SK-N-SH treated with all-trans-retinoic acid at 6 μM for 48 hours (cell line): ENCODE data around the gene SPHK2.

Experiments
- ATAC-seq: fragments of 200-7000 bp; cut with Tn5 transposase; 3 replicates; pipeline ENCODE4 v1.9.1; 2020; ENCODE audit warnings: mild to moderate bottlenecking, moderate library complexity
- ARNTL ChIP-seq: fragments of 450-650 bp; formaldehyde crosslinking; IDR thresholded peaks from 2 replicates; pipeline ENCODE4 v1.5.0; 2020; ENCODE audit warnings: low read depth, mild to moderate bottlenecking, moderate library complexity, borderline replicate concordance
- BACH2 ChIP-seq: fragments of 250-450 bp; sonication (Bioruptor Pico); IDR thresholded peaks from 2 replicates; pipeline ENCODE4 v1.9.0; 2021; ENCODE audit warnings: mild to moderate bottlenecking, borderline replicate concordance
- CREB5 ChIP-seq: fragments of 250-450 bp; sonication (Bioruptor Pico); IDR thresholded peaks from 2 replicates; pipeline ENCODE4 v1.5.1; 2020; ENCODE audit warnings: low read depth, mild to moderate bottlenecking, moderate library complexity
- CSDC2 ChIP-seq: fragments of 250-450 bp; sonication (Bioruptor Pico); IDR thresholded peaks from 2 replicates; pipeline ENCODE4 v1.5.0; 2020; ENCODE audit warnings: mild to moderate bottlenecking, moderate library complexity
- ESRRG ChIP-seq: fragments of 250-450 bp; sonication (Bioruptor Pico); IDR thresholded peaks from 2 replicates; pipeline ENCODE4 v1.6.1; 2021; ENCODE audit warnings: mild to moderate bottlenecking
- GLIS3 ChIP-seq: fragments of 250-450 bp; sonication (Bioruptor Pico); IDR thresholded peaks from 2 replicates; pipeline ENCODE4 v1.5.0; 2020; ENCODE audit warnings: mild to moderate bottlenecking, moderate library complexity
- OSR1 ChIP-seq: fragments of 250-450 bp; sonication (Bioruptor Pico); IDR thresholded peaks from 2 replicates; pipeline ENCODE4 v1.8.0; 2022; ENCODE audit warnings: moderate library complexity, mild to moderate bottlenecking, inconsistent platforms
- PATZ1 ChIP-seq: fragments of 250-450 bp; sonication (Bioruptor Pico); IDR thresholded peaks from 2 replicates; pipeline ENCODE4 v1.8.0; 2020; ENCODE audit warnings: mild to moderate bottlenecking, moderate library complexity, borderline replicate concordance
- POU6F1 ChIP-seq: fragments of 250-450 bp; sonication (Bioruptor Pico); IDR thresholded peaks from 2 replicates; pipeline ENCODE4 v1.8.0; 2021; ENCODE audit warnings: low read depth, mild to moderate bottlenecking, moderate library complexity, borderline replicate concordance
- RARB ChIP-seq: fragments of 250-450 bp; sonication (Bioruptor Pico); IDR thresholded peaks from 2 replicates; pipeline ENCODE4 v1.8.0; 2021; ENCODE audit warnings: mild to moderate bottlenecking, moderate library complexity
- SNAI2 ChIP-seq: fragments of 250-450 bp; sonication (Bioruptor Pico); IDR thresholded peaks from 2 replicates; pipeline ENCODE4 v1.5.0; 2020; ENCODE audit warnings: mild to moderate bottlenecking, moderate library complexity
- TCF4 ChIP-seq: fragments of 250-450 bp; sonication (Bioruptor Pico); IDR thresholded peaks from 2 replicates; pipeline ENCODE4 v1.8.0; 2021; ENCODE audit warnings: mild to moderate bottlenecking, moderate library complexity, borderline replicate concordance
- TSHZ2 ChIP-seq: fragments of 250-450 bp; sonication (Bioruptor Pico); IDR thresholded peaks from 2 replicates; pipeline ENCODE4 v1.5.0; 2020; ENCODE audit warnings: mild to moderate bottlenecking, moderate library complexity
- ZC3H10 ChIP-seq: fragments of 250-450 bp; sonication (Bioruptor Pico); IDR thresholded peaks from 2 replicates; pipeline ENCODE4 v1.5.1; 2021; ENCODE audit warnings: mild to moderate bottlenecking, moderate library complexity
- ZFP3 ChIP-seq: fragments of 250-450 bp; sonication (Bioruptor Pico); IDR thresholded peaks from 2 replicates; pipeline ENCODE4 v1.5.0; 2020; ENCODE audit warnings: mild to moderate bottlenecking, moderate library complexity
- ZFP30 ChIP-seq: fragments of 450-650 bp; formaldehyde crosslinking; IDR thresholded peaks from 2 replicates; pipeline ENCODE4 v1.5.0; 2022; ENCODE audit warnings: mild to moderate bottlenecking, moderate library complexity
- ZNF565 ChIP-seq: fragments of 450-650 bp; formaldehyde crosslinking; conservative IDR thresholded peaks from 2 replicates; pipeline ENCODE4 v1.5.0; 2020; ENCODE audit warnings: low read depth, mild to moderate bottlenecking, moderate library complexity
- ZNF70 ChIP-seq: fragments of 450-650 bp; formaldehyde crosslinking; IDR thresholded peaks from 2 replicates; pipeline ENCODE4 v1.5.0; 2020; ENCODE audit warnings: mild to moderate bottlenecking, moderate library complexity
- ZNF8 ChIP-seq: fragments of 450-650 bp; formaldehyde crosslinking; IDR thresholded peaks from 2 replicates; pipeline ENCODE4 v1.5.0; 2020; ENCODE audit warnings: mild to moderate bottlenecking, moderate library complexity

The SPHK2 gene

GRCh38 chr19:48608798-48609263 lies 10.5 kb upstream of the SPHK2 start (continued):
- no peak for TF ChIP-seq OSR1 (CRISPR knock-in tag)
- no peak for TF ChIP-seq CSDC2 (CRISPR knock-in tag)
- TF ChIP-seq ZNF8 (CRISPR knock-in tag): no peak
- no peak for TF ChIP-seq ZFP30

GRCh38 chr19:48609571-48610108 lies 9.7 kb upstream of the SPHK2 start:
- no peak for ATAC-seq
- TF ChIP-seq BACH2 (CRISPR knock-in tag): no peak

- ATAC-seq: no peak
- TF ChIP-seq ESRRG (CRISPR knock-in tag): no peak
- no peak for TF ChIP-seq ZNF8 (CRISPR knock-in tag)
- no peak for TF ChIP-seq ZFP30
- TF ChIP-seq ARNTL: no peak
- no peak for TF ChIP-seq ZC3H10 (CRISPR knock-in tag)
- no peak for TF ChIP-seq ZFP3 (CRISPR knock-in tag)
- TF ChIP-seq POU6F1 (CRISPR knock-in tag): no peak
These were observed 7.4 kb upstream of the SPHK2 start for GRCh38 chr19:48611872-48612271.

- TF ChIP-seq ZNF70 (CRISPR knock-in tag) (no peak), GLIS3 (no peak), SNAI2 (no peak), ARNTL (no peak), ZFP3 (CRISPR knock-in tag) (no peak)
- peak; percentile 18 for ATAC-seq
These were observed 6.1 kb upstream of the SPHK2 start for GRCh38 chr19:48613024-48613851.

GRCh38 chr19:48613852-48614435 lies 5.4 kb upstream of the SPHK2 start:
- peak; percentile 38 for ATAC-seq
- TF ChIP-seq ARNTL (no peak), PATZ1 (CRISPR knock-in tag) (no peak), GLIS3 (no peak), RARB (no peak), ZNF565 (CRISPR knock-in tag) (0 out of 2 replicates have a peak, but pooled peaks have one; percentile 17), TSHZ2 (CRISPR knock-in tag) (no peak), TCF4 (CRISPR knock-in tag) (no peak), CREB5 (0 out of 2 replicates have a peak, but pooled peaks have one; percentile 37), ZFP30 (no peak), SNAI2 (no peak)
